K562 (cell line): ENCODE data around the gene ACCSL. TPM values are rescaled to one million over a fixed set of nuclear protein-coding genes. Genes with fewer than 3 reads are reported as not detected.

Source experiments
- ATAC-seq: fragments of 200-7000 bp; cut with Tn5 transposase; 3 replicates; pipeline ENCODE4 v1.9.1; 2020; ENCODE audit warnings: moderate library complexity
- BruUV-seq: library from RNA; stranded (reverse); fragments of 400-500 nt; replicated peaks from 2 replicates; lab custom pipeline; 2021; lab: Mats Ljungman, UMichigan
- CTCF ChIA-PET: fragments of 300-600 bp; formaldehyde crosslinking; extraction: SDS; loops from one replicate; lab custom pipeline; 2021; ENCODE audit warnings: low intra/inter-chr PET ratio; lab: Yijun Ruan, JAX
- POLR2A ChIA-PET: fragments of 300-600, 350-650 bp; sonication (Branson Sonifier 250); formaldehyde crosslinking; extraction: SDS; loops from one replicate; lab custom pipeline; 2021; ENCODE audit warnings: antibody characterized with exemption, inconsistent platforms; lab: Yijun Ruan, JAX
- DNase-seq, 4 experiments: peaks; one replicate each; pipeline versions ENCODE4 v3.0.0 to v3.0.0-alpha.2; 2011 to 2018; ENCODE audit warnings: low spot score in 3 of 4, mixed read lengths in 3 of 4; ENCODE audit errors: extremely low read depth in 1 of 4
- FAIRE-seq: peaks from 2 replicates; lab custom pipeline; 2011; peaks lifted over from hg19 to GRCh38; lab: Jason Lieb, UNC
- H2AFZ ChIP-seq: 2 replicates; pipeline ENCODE4 v1.6.0; 2011; ENCODE audit warnings: low read depth, low read length, control low read depth, inconsistent platforms
- H3K27ac ChIP-seq: fragments of 200-600 bp; 3 replicates; pipeline ENCODE4 v1.8.0; 2011; ENCODE audit warnings: low read depth, mild to moderate bottlenecking, control low read depth, inconsistent platforms, low read length, moderate library complexity, mixed read lengths; ENCODE audit errors: extremely low read depth
- H3K27me3 ChIP-seq, 2 experiments: fragments of 300-600 bp in 1 of 2; 2 replicates in 1 of 2; 3 replicates in 1 of 2; pipeline versions ENCODE4 v1.6.0 to v1.8.0; 2011; ENCODE audit warnings: inconsistent platforms in 2 of 2, low read length in 2 of 2, mild to moderate bottlenecking in 1 of 2, mixed read lengths in 1 of 2, moderate library complexity in 1 of 2; ENCODE audit not compliant: control insufficient read depth in 2 of 2, insufficient read depth in 2 of 2
- H3K36me3 ChIP-seq: fragments of 300-600 bp; 3 replicates; pipeline ENCODE4 v1.8.0; 2011; ENCODE audit warnings: mild to moderate bottlenecking, low read length, inconsistent platforms; ENCODE audit not compliant: control insufficient read depth, insufficient read depth
- H3K4me1 ChIP-seq, 2 experiments: fragments of 200-600 bp in 1 of 2; replicated peaks in 1 of 2; 2 replicates in 1 of 2; 3 replicates in 1 of 2; pipeline versions ENCODE4 v1.5.1 to v1.8.0; 2011; ENCODE audit warnings: inconsistent platforms in 2 of 2, low read length in 2 of 2, mild to moderate bottlenecking in 1 of 2, mixed read lengths in 1 of 2, moderate library complexity in 1 of 2; ENCODE audit not compliant: control insufficient read depth in 2 of 2, insufficient read depth in 2 of 2
- H3K4me2 ChIP-seq: 2 replicates; pipeline ENCODE4 v1.6.1; 2011; ENCODE audit warnings: low read length, control low read depth, inconsistent platforms, mixed read lengths; ENCODE audit not compliant: insufficient read depth
- H3K4me3 ChIP-seq: fragments of 200-600 bp; sonication (generic), shearing (Covaris generic); 2 replicates; pipeline ENCODE4 v1.5.1; 2016; ENCODE audit warnings: control low read depth, inconsistent platforms
- H3K79me2 ChIP-seq: fragments of 200-600 bp; 3 replicates; pipeline ENCODE4 v1.8.0; 2011; ENCODE audit warnings: low read length, inconsistent platforms; ENCODE audit not compliant: control insufficient read depth, insufficient read depth
- H3K9ac ChIP-seq, 2 experiments: 2 replicates each; pipeline versions ENCODE4 v1.6.0 to v1.6.1; 2011; ENCODE audit warnings: low read depth in 2 of 2, low read length in 2 of 2, control low read depth in 1 of 2, inconsistent platforms in 1 of 2, mild to moderate bottlenecking in 1 of 2, mixed read lengths in 1 of 2; ENCODE audit not compliant: insufficient read depth in 1 of 2
- H3K9me1 ChIP-seq: one replicate; pipeline ENCODE4 v1.6.0; 2011; ENCODE audit warnings: inconsistent platforms, mild to moderate bottlenecking, low read length, moderate library complexity; ENCODE audit not compliant: control insufficient read depth, insufficient read depth
- H3K9me3 ChIP-seq: replicated peaks from 2 replicates; pipeline ENCODE4 v1.5.1; 2011; ENCODE audit warnings: low read depth, low read length, inconsistent platforms; ENCODE audit not compliant: control insufficient read depth, insufficient read depth
- H4K20me1 ChIP-seq: replicated peaks from 2 replicates; pipeline ENCODE4 v1.6.1; 2011; ENCODE audit warnings: low read length, inconsistent platforms, mixed read lengths; ENCODE audit not compliant: control insufficient read depth, insufficient read depth
- BRF1 ChIP-seq: IDR thresholded peaks from 3 replicates; pipeline ENCODE4 v1.6.1; 2011; ENCODE audit warnings: borderline replicate concordance, mild to moderate bottlenecking; ENCODE audit not compliant: insufficient read length; ENCODE audit errors: extremely low read depth
- CREM ChIP-seq: IDR thresholded peaks from 2 replicates; pipeline ENCODE4 v1.6.1; 2014; ENCODE audit warnings: antibody characterized with exemption, low read depth
- EGR1 ChIP-seq: fragments of 450-650 bp; conservative IDR thresholded peaks from 2 replicates; pipeline ENCODE4 v1.6.1; 2017; ENCODE audit warnings: mild to moderate bottlenecking
- HNRNPL ChIP-seq: fragments of 200-400 bp; formaldehyde crosslinking; IDR thresholded peaks from 2 replicates; pipeline ENCODE4 v1.6.1; 2017; ENCODE audit warnings: low read depth, mild to moderate bottlenecking, low read length
- POLR2G ChIP-seq: fragments of 200-400 bp; formaldehyde crosslinking; IDR thresholded peaks from 2 replicates; pipeline ENCODE4 v1.6.1; 2017; ENCODE audit warnings: low read depth, mild to moderate bottlenecking, antibody characterized with exemption, low read length, moderate library complexity
- POLR3A ChIP-seq: IDR thresholded peaks from 2 replicates; pipeline ENCODE4 v1.6.1; 2011; ENCODE audit warnings: borderline replicate concordance, mild to moderate bottlenecking, moderate library complexity; ENCODE audit not compliant: insufficient read length, insufficient read depth; ENCODE audit errors: extremely low read depth
- POU5F1 ChIP-seq: fragments of 150-350 bp; IDR thresholded peaks from 2 replicates; pipeline ENCODE4 v1.6.1; 2014; ENCODE audit warnings: borderline replicate concordance, low read length, low read depth, mild to moderate bottlenecking; ENCODE audit not compliant: partially characterized antibody
- PTBP1 ChIP-seq: fragments of 200-400 bp; formaldehyde crosslinking; IDR thresholded peaks from 2 replicates; pipeline ENCODE4 v1.6.1; 2017; ENCODE audit warnings: low read depth, low read length
- SIRT6 ChIP-seq: IDR thresholded peaks from one replicate; pipeline ENCODE4 v1.6.1; 2012; ENCODE audit warnings: low read depth, mild to moderate bottlenecking, control low read depth, inconsistent platforms, low read length, moderate library complexity
- SMARCE1 ChIP-seq: fragments of 450-650 bp; IDR thresholded peaks from 2 replicates; pipeline ENCODE4 v1.7.1; 2016; ENCODE audit warnings: mild to moderate bottlenecking
- SREBF2 ChIP-seq: sonication (generic); formaldehyde crosslinking; IDR thresholded peaks from 2 replicates; pipeline ENCODE4 v1.4.0; 2020; ENCODE audit warnings: mild to moderate bottlenecking, missing genetic modification reagents
- SRSF3 ChIP-seq: fragments of 200-400 bp; formaldehyde crosslinking; IDR thresholded peaks from 2 replicates; pipeline ENCODE4 v1.6.1; 2016; ENCODE audit warnings: mild to moderate bottlenecking, low read length, moderate library complexity; ENCODE audit not compliant: insufficient read depth
- TEAD4 ChIP-seq, 2 experiments: sonication (generic) in 1 of 2; formaldehyde crosslinking in 1 of 2; IDR thresholded peaks; 2 replicates each; pipeline versions ENCODE4 v1.6.1 to v1.8.0; 2012 to 2022; ENCODE audit warnings: borderline replicate concordance in 1 of 2, inconsistent platforms in 1 of 2, low read length in 1 of 2, mild to moderate bottlenecking in 1 of 2, missing genetic modification reagents in 1 of 2
- ZFPM2 ChIP-seq: fragments of 250-450 bp; sonication (Bioruptor Pico); IDR thresholded peaks from 2 replicates; pipeline ENCODE4 v1.5.1; 2022; ENCODE audit warnings: mild to moderate bottlenecking
- ZKSCAN8 ChIP-seq: fragments of 200-800 bp; sonication (Bioruptor generic); IDR thresholded peaks from 2 replicates; pipeline ENCODE4 v1.6.1; 2016; ENCODE audit warnings: missing genetic modification characterization, missing compliant biosample characterization
- ZNF707 ChIP-seq: fragments of 250-450 bp; sonication (Bioruptor Pico); conservative IDR thresholded peaks from 2 replicates; pipeline ENCODE4 v1.8.0; 2022; ENCODE audit warnings: inconsistent platforms, mild to moderate bottlenecking, moderate library complexity
- ZNF785 ChIP-seq: fragments of 250-450 bp; sonication (Bioruptor Pico); IDR thresholded peaks from 2 replicates; pipeline ENCODE4 v1.4.0; 2020; ENCODE audit warnings: mild to moderate bottlenecking
- ZSCAN32 ChIP-seq: fragments of 450-650 bp; formaldehyde crosslinking; IDR thresholded peaks from 2 replicates; pipeline ENCODE4 v1.4.0; 2020; ENCODE audit warnings: mild to moderate bottlenecking, moderate library complexity
- WGBS: fragments of 100-300 bp; shearing (Covaris generic); methylation state at CpG from one replicate; pipeline ENCODE4 v1.1.6; 2016; ENCODE audit warnings: low coverage, mixed read lengths; ENCODE audit not compliant: insufficient coverage; ENCODE audit errors: missing lambda C conversion rate; 5-methylcytosine and 5-hydroxymethylcytosine counted together
- in situ Hi-C: fragments of 300-500 bp; cut with MboI; formaldehyde crosslinking; loops from 4 replicates; pipeline ENCODE4 v1.15.0; 2018; ENCODE audit warnings: inconsistent platforms, mixed read lengths
- intact Hi-C: fragments of 100-400 bp; cut with micrococcal nuclease; formaldehyde crosslinking; loops from 2 replicates; pipeline ENCODE4 v1.14.2; 2022
- polyA plus RNA-seq, 8 experiments: library from polyadenylated mRNA; depleted of rRNA in 4 of 8; stranded (reverse) in 5 of 8; unstranded in 3 of 8; fragments of >200 nt; fragmentation: Nextera tagmentation in 2 of 8; fragmentation: Illumina TruSeq in 1 of 8; extraction: Ambion mirVana in 2 of 8; extraction: Trizol in 1 of 8; gene quantifications; 2 replicates each; pipeline versions ENCODE4 v1.2.1 to v1.2.3, GENCODE V29; 2011 to 2014; ENCODE audit warnings: inconsistent platforms in 1 of 8, missing spikeins in 1 of 8
- total RNA-seq, 7 experiments: library from RNA; depleted of rRNA in 6 of 7; stranded (reverse); fragments of >200 nt in 6 of 7; fragmentation: Illumina TruSeq in 2 of 7; extraction: Trizol in 2 of 7; gene quantifications; 2 replicates each; pipeline versions ENCODE4 v1.2.1 to v1.2.3, GENCODE V29; 2011 to 2021; ENCODE audit warnings: low replicate concordance in 1 of 7
- TF ChIP-seq, protein P1 (sequence below): fragments of 450-650 bp; formaldehyde crosslinking; IDR thresholded peaks from 2 replicates; pipeline ENCODE4 v1.4.0; 2020; ENCODE audit warnings: mild to moderate bottlenecking, moderate library complexity

ACCSL gene
- total and polyA plus RNA-seq, 9 of the 15 experiments (the other 6 are each of a cell fraction or from before 2014, with no cell fraction given), result not detected

DNA sequence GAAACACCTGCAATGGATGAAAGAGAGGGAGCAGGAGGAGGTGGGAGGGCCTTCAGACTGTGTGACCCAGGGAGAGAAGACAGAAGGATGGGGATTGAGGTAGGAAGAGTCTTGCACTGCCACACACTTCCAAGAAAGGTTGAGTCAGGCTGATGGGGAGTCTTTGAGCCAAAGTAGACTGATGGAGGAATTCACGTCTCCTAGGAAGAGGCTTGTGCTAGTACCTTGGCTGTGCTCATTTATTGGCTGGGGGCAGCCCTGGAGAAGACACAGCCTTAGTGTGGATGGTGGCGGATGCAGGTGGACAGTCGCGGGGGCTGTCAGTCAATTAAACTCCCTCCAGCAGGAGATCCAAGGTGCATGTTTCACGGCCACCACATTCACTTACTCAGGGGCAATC, 16.2 kb upstream of the ACCSL start (continued):
- TF ChIP-seq SRSF3 (no peak), ZFPM2 (CRISPR knock-in tag) (no peak)
- TF ChIP-seq, all 486 proteins: peak for 0

DNA sequence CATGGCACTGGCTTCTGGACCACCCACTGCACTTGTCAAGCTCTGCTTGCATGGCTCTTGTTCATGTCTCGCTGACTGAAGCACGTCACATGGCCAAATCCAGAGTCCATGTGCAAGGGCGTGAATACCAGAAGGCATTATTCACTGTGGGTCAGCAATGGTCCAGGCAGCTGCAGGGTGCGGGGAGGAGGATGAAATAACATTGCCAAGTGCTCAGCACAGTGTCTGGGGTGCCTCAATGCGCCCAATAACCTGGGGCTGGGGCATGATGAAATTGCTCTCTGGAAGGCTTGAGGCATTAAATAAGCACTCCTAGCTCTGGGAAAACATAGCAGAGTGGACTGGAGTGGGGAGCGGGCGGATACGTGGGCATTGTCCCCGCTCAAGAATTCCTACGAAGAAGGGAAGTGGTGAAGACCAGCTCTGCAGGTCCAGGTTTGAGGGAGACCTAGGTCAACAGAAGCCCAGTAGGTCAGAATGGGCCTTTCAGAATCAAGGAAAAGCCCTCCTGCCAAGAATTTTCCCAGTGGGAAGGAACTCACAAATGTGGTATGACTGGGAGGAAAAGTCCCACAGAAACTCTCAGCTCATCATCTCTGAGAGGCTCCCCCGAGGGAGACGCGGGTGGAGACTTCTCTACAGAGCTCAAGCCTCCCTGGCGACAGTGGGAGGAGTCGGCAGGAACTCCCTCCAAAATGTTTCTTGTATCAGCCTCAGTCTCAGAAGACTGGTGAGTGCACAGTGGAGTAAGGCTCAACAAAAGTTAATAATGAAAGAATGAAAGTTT, 15.3 kb upstream of the ACCSL start:
- no peak overlapping the region for H3K4me3 ChIP-seq
- H3K9me1 ChIP-seq, result no peaks in the 10 kb centered on the region
- no peak overlapping the region for H3K4me2 ChIP-seq
- H3K9ac ChIP-seq, result no peak overlapping the region; a peak in 1 of 4 replicates
- peak overlapping the region; percentile 44; the same call in 1 of the 2 replicates for H2AFZ ChIP-seq
- in situ Hi-C loops (no loop called here), intact Hi-C loops (no loop called here)
- H3K27me3 ChIP-seq, result peaks cover 15 to 20% of the 10 kb centered on the region in 2 experiments; a peak in 4 of 5 replicates
- CTCF ChIA-PET, result no interaction called here
- peaks cover 0 to 2% of the 10 kb centered on the region in 2 experiments; a peak in 3 of 5 replicates for H3K4me1 ChIP-seq
- no peaks in the 10 kb centered on the region for H3K9me3 ChIP-seq
- DNase-seq (no peak), ATAC-seq (no peak), FAIRE-seq (no peak)
- H3K36me3 ChIP-seq, result no peaks in the 10 kb centered on the region
- WGBS, result 4% methylated on average over 15 of the region's 15 CpGs
- POLR2A ChIA-PET, result interaction anchor here (0.6 kb wide), 1 partner anchor 90 kb away, joined by 3 read pairs; the partner anchor contains the start of gene C11orf96
- BruUV-seq, result no TSS peak
- no peaks in the 10 kb centered on the region for H4K20me1 ChIP-seq
- H3K79me2 ChIP-seq, result no peaks in the 10 kb centered on the region
- no peak overlapping the region for H3K27ac ChIP-seq
- TF ChIP-seq POLR3A (no peak), ZNF707 (no peak), ZSCAN32 (CRISPR knock-in tag) (no peak), TEAD4 (IDR thresholded peaks at IDR 0.05; ENCODE audit: low read length) (no peak), TEAD4 (CRISPR knock-in tag; IDR thresholded peaks at IDR 0.05; ENCODE audit: borderline replicate concordance) (no peak), CREM (no peak), ZKSCAN8 (CRISPR knock-in tag) (no peak), BRF1 (no peak), ZNF785 (no peak), SIRT6 (no peak), EGR1 (no peak), HNRNPL (no peak), POU5F1 (no peak), PTBP1 (no peak), POLR2G (no peak), SMARCE1 (no peak), SREBF2 (CRISPR knock-in tag) (no peak)
- TF ChIP-seq, protein P1, sequence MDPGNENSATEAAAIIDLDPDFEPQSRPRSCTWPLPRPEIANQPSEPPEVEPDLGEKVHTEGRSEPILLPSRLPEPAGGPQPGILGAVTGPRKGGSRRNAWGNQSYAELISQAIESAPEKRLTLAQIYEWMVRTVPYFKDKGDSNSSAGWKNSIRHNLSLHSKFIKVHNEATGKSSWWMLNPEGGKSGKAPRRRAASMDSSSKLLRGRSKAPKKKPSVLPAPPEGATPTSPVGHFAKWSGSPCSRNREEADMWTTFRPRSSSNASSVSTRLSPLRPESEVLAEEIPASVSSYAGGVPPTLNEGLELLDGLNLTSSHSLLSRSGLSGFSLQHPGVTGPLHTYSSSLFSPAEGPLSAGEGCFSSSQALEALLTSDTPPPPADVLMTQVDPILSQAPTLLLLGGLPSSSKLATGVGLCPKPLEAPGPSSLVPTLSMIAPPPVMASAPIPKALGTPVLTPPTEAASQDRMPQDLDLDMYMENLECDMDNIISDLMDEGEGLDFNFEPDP, result no peak
